Dedifferentiated amniotic fluid mesenchymal stem cell (primary cell): Measurements from ENCODE around the gene ALG12.

Experiments
- DNase-seq: peaks from one replicate; pipeline ENCODE4 v3.0.0-alpha.2; 2016; ENCODE audit errors: extremely low spot score

The ALG12 gene

GRCh38 chr22:49887702-49888101 is 30.5 kb downstream of the ALG12 start:
- DNase-seq, result no peak

- DNase-seq, result no peak
Measured at GRCh38 chr22:49887064-49887451, 31.2 kb downstream of the ALG12 start.

- DNase-seq, result no peak
Measured at GRCh38 chr22:49886346-49887063, 31.7 kb downstream of the ALG12 start.

GRCh38 chr22:49885881-49886280 is 32.4 kb downstream of the ALG12 start:
- DNase-seq, result no peak

GRCh38 chr22:49885281-49885680 is 33.0 kb downstream of the ALG12 start:
- DNase-seq, result no peak

- DNase-seq, result no peak
Measured at GRCh38 chr22:49884503-49885260, 33.6 kb downstream of the ALG12 start.

GRCh38 chr22:49884075-49884474 is 34.2 kb downstream of the ALG12 start:
- DNase-seq, result no peak

GRCh38 chr22:49883294-49883640 is 35.0 kb downstream of the ALG12 start:
- no peak for DNase-seq

- no peak for DNase-seq
Measured at GRCh38 chr22:49882519-49883293, 35.5 kb downstream of the ALG12 start.

GRCh38 chr22:49881856-49882255 is 36.4 kb downstream of the ALG12 start:
- DNase-seq, result no peak

GRCh38 chr22:49880281-49880680 is 38.0 kb downstream of the ALG12 start:
- no peak for DNase-seq

GRCh38 chr22:49879871-49880270 is 38.4 kb downstream of the ALG12 start:
- no peak for DNase-seq

- DNase-seq, result no peak
Measured at GRCh38 chr22:49878206-49878605, 40.0 kb downstream of the ALG12 start.

GRCh38 chr22:49877642-49878041 is 40.6 kb downstream of the ALG12 start:
- no peak for DNase-seq

- DNase-seq, result no peak
Measured at GRCh38 chr22:49873228-49873940, 44.9 kb downstream of the ALG12 start.

GRCh38 chr22:49872347-49872746 is 45.9 kb downstream of the ALG12 start:
- DNase-seq, result no peak

- DNase-seq, result no peak
Measured at GRCh38 chr22:49871482-49871881, 46.8 kb downstream of the ALG12 start.

- DNase-seq, result no peak
Measured at GRCh38 chr22:49869845-49870712, 48.2 kb downstream of the ALG12 start.

GRCh38 chr22:49869086-49869830 is 49.0 kb downstream of the ALG12 start:
- no peak for DNase-seq
